Measurements from ENCODE around the gene ACTL7B.

GRCh38 chr9:108815156-108815555 is 40.6 kb downstream of the ACTL7B start:
- no peak for TF ChIP-seq ATF7 (IDR thresholded peaks at IDR 0.05; ENCODE audit: low read depth)
- no peak for TF ChIP-seq RB1 (IDR thresholded peaks at IDR 0.05; ENCODE audit: borderline replicate concordance)
- TF ChIP-seq POLR2AphosphoS5 (IDR thresholded peaks at IDR 0.05; ENCODE audit: low read length) = no peak
- no peak for TF ChIP-seq USF2 (IDR thresholded peaks at IDR 0.05; ENCODE audit: borderline replicate concordance, low read depth, low read length)
